DOHH2 (cell line): ENCODE results near the gene SON.

Experiments
- EZH2phosphoT487 ChIP-seq: fragments of 200-600 bp; sonication (generic); IDR thresholded peaks from 2 replicates; pipeline ENCODE4 v1.6.1; 2017; ENCODE audit warnings: borderline replicate concordance, mild to moderate bottlenecking, antibody characterized with exemption, low read length, moderate library complexity, mixed read lengths
- TF ChIP-seq, protein P1 (sequence below): fragments of 200-600 bp; sonication (generic); IDR thresholded peaks from one replicate; pipeline ENCODE4 v1.5.1; 2014; ENCODE audit warnings: antibody characterized with exemption, mild to moderate bottlenecking, low read depth, low read length; ENCODE audit not compliant: poor library complexity, severe bottlenecking

DNA sequence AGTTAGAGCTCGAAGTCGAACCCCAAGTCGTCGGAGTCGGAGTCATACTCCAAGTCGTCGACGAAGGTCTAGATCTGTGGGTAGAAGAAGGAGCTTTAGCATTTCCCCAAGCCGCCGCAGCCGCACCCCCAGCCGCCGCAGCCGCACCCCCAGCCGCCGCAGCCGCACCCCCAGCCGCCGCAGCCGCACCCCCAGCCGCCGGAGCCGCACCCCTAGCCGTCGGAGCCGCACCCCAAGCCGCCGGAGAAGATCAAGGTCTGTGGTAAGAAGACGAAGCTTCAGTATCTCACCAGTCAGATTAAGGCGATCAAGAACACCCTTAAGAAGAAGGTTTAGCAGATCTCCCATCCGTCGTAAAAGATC lies 12.1 kb downstream of the SON start:
- TF ChIP-seq, protein P1, sequence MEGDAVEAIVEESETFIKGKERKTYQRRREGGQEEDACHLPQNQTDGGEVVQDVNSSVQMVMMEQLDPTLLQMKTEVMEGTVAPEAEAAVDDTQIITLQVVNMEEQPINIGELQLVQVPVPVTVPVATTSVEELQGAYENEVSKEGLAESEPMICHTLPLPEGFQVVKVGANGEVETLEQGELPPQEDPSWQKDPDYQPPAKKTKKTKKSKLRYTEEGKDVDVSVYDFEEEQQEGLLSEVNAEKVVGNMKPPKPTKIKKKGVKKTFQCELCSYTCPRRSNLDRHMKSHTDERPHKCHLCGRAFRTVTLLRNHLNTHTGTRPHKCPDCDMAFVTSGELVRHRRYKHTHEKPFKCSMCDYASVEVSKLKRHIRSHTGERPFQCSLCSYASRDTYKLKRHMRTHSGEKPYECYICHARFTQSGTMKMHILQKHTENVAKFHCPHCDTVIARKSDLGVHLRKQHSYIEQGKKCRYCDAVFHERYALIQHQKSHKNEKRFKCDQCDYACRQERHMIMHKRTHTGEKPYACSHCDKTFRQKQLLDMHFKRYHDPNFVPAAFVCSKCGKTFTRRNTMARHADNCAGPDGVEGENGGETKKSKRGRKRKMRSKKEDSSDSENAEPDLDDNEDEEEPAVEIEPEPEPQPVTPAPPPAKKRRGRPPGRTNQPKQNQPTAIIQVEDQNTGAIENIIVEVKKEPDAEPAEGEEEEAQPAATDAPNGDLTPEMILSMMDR = no peak
- TF ChIP-seq EZH2phosphoT487 = no peak
